Muscle of back (tissue), 11 donors: ENCODE measurements around the gene SERPINI1. TPM values are rescaled to one million over a fixed set of nuclear protein-coding genes. Genes with fewer than 3 reads are reported as not detected.

ENCODE experiments used
- DNase-seq, 3 donors: peaks; one replicate each; pipeline versions ENCODE4 v3.0.0 to v3.0.0-alpha.2; 2013
- polyA plus RNA-seq, 10 donors: library from polyadenylated mRNA; unstranded; fragments of 120-200 nt; gene quantifications; one replicate each; pipeline ENCODE4 v1.2.1, GENCODE V29; 2013; ENCODE audit not compliant: insufficient read length in 10 of 10

The SERPINI1 gene
- polyA plus RNA-seq, 10 donors: 5.6 to 15.2 (median 9.3) TPM

GRCh38 chr3:167843886-167844285, 108.4 kb downstream of the SERPINI1 start:
- DNase-seq: no peak

GRCh38 chr3:167844528-167844927, 109.0 kb downstream of the SERPINI1 start:
- DNase-seq: no peak

GRCh38 chr3:167851171-167851570, 115.7 kb downstream of the SERPINI1 start:
- no peak for DNase-seq

- DNase-seq: no peak
Measured at GRCh38 chr3:167851749-167852148, 116.2 kb downstream of the SERPINI1 start.

GRCh38 chr3:167852216-167852615, 116.7 kb downstream of the SERPINI1 start:
- DNase-seq: peak; percentile 23 to 28 (median 25)

GRCh38 chr3:167854063-167854462, 118.5 kb downstream of the SERPINI1 start:
- DNase-seq: no peak

GRCh38 chr3:167854846-167855245, 119.3 kb downstream of the SERPINI1 start:
- peak in 1 of 3 donors; percentile 36 for DNase-seq

- no peak for DNase-seq
Measured at GRCh38 chr3:167855306-167855705, 119.8 kb downstream of the SERPINI1 start.

- no peak for DNase-seq
Measured at GRCh38 chr3:167858865-167859264, 123.3 kb downstream of the SERPINI1 start.

- no peak for DNase-seq
Measured at GRCh38 chr3:167859610-167860009, 124.1 kb downstream of the SERPINI1 start.

GRCh38 chr3:167861649-167862048, 126.1 kb downstream of the SERPINI1 start:
- no peak for DNase-seq

GRCh38 chr3:167862104-167862730, 126.7 kb downstream of the SERPINI1 start:
- no peak for DNase-seq

- DNase-seq: no peak
Measured at GRCh38 chr3:167863811-167864551, 128.5 kb downstream of the SERPINI1 start.

- peak in 2 of 3 donors; percentile 38 to 61 for DNase-seq
Measured at GRCh38 chr3:167864552-167864874, 129.0 kb downstream of the SERPINI1 start.

GRCh38 chr3:167866331-167866730, 130.8 kb downstream of the SERPINI1 start:
- DNase-seq: no peak

GRCh38 chr3:167867981-167868380, 132.5 kb downstream of the SERPINI1 start:
- DNase-seq: no peak

- DNase-seq: peak in 2 of 3 donors; percentile 26 to 37
Measured at GRCh38 chr3:167870181-167870580, 134.7 kb downstream of the SERPINI1 start.

- DNase-seq: no peak
Measured at GRCh38 chr3:167870759-167871158, 135.2 kb downstream of the SERPINI1 start.

GRCh38 chr3:167872032-167872431, 136.5 kb downstream of the SERPINI1 start:
- DNase-seq: no peak

- no peak for DNase-seq
Measured at GRCh38 chr3:167872941-167873340, 137.4 kb downstream of the SERPINI1 start.

- no peak for DNase-seq
Measured at GRCh38 chr3:167874671-167875372, 139.3 kb downstream of the SERPINI1 start.
